LHCN-M2 (cell line): ENCODE data around the gene WNT6. TPM values are rescaled to one million over a fixed set of nuclear protein-coding genes. Genes with fewer than 3 reads are reported as not detected.

Source experiments
- DNase-seq: peaks from one replicate; pipeline ENCODE4 v3.0.0-alpha.2; 2012; ENCODE audit warnings: low read depth
- total RNA-seq: library from RNA; depleted of rRNA; stranded (reverse); fragments of >200 nt; gene quantifications from 2 replicates; pipeline ENCODE4 v1.2.3, GENCODE V29; 2014

The WNT6 gene
- total RNA-seq, 1 experiment from 2014 or later: 0.23 TPM

DNA sequence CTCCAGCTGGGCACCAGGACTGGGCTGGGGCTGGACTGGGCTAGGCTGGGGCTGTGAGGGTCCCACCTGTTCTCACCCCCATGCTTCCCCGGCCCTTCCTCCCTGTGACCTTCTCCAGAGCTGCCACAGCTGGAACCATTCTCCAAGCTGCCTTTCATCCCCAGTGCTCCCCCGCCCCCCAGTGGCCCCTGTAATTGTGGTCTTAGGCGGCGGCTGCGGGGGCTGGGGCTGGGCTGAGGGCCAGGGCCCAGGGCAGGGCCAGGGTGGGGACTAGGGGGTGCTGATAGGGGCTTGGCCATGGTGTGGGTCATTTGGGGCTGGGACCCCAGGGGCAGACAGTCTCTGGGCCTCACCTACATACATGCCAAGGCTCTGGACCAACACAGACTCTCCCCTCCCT, 18.3 kb downstream of the WNT6 start:
- DNase-seq: no peak

DNA sequence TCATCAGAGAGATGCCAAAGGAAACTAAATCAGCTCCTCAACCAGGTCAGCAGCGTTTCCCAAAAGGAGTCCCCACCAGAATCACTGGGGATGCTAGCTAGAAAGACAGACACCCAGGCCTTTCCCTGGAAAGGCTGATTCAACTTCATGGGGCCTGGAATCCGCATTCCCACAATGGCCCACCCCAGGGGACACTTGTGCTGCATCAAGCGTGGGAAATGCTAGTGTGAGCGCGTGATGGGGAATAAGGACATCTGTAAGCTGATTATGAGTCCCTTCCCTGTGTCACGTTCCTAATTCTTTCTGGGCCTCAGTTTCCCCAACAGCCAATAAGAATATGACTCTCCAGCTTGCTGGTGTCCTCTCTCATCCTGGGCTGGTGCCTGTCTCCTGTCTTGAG, 18.9 kb downstream of the WNT6 start:
- DNase-seq: no peak

DNA sequence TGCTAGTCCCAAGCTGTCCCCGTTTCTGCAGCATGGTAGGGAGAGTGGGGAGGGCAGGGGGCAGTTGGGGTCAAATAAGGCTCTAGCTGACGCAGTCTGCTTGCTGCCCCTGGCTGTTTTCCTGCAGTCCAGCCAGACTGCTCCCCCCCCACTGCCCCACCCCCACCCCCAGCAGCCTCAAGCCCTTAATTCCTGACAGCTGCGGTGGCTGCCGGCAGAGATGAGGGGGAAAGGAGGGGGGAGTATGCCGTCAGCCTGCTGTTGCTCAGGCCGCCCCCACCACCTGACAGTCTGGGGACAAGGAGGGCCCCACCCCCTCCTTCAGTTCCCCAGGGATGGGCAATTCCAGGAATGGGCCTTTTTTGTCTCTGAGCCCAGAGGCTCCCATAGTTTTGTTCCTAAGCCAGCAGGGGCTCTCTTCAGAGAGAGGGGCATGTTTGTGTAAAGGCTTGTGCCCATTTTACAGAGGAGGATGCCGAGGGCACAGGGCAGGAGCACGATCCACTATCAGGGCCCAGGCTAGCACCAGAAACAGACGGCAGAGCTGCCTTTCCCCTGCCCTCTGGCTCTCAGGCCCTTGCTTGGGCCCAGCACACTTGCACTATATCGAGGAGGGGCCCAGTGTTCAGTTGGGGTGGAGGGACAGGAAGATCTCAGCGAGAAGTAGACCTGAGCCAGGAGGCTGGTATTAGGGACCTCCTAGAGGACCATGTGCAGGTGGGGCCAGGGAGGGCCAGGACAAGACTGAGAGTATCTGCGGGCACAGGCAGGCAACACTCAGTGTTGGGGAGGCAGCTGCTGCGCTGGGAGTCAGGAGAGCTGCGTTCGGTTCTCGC, 19.5 kb downstream of the WNT6 start:
- peak; percentile 45 for DNase-seq

DNA sequence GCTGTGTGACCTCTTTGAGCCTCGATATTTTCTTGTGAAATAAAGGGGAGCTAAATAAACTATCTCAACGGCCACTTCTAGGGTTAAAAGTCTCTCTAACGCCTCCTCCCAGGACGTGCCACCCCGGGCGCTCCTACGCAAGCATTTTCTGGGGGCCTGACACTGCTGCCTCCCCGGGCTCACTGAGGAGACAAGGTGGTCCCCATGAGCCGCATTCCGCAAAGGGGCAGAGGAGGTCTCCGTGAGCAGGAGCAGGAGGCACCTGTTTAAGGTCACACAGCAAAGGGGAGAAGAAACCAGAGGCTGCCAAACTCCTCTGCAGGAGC, 20.1 kb downstream of the WNT6 start:
- DNase-seq: no peak

DNA sequence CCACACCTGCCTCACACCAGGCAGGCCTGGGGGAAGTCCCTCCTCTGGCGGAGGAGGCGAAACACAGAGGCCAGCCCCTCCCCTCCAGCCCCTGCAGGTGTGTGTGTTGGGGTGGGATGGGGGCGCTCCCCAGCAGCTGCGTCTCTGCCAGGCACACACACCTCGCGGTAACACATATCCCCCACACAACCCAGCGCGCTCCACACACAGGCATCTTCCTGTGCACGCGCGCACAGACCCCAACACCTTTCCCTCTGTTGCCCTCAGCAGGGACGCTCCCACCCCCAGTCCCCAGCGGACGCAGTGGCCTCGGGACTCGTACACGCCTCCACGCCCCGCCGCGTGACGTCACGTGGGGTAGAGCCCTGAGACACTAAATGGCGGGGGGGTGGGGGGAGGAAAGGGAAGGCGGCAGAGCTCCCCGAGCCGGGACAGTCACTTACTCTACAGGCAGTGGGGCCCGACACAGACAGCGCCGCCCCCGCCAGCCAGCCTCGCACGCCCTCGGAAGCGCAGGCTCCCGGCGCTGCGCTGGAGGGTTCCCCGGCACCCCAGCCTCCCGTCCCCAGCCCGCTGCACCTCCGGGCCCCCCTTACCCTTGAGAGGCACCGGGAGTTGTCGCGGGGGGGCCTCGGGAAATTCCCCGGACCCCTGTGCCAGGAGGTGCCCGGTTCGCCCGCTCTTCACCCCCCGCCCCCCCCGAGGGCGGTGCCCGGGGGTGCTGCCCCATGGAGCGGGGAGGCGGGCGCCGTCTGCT, 20.7 kb downstream of the WNT6 start, which contains the start of gene WNT10A:
TSS of gene WNT10A (plus strand) at position 751 of the 757 bp plus-strand sequence. CDS start 144 bp downstream, outside the sequence.
- no peak for DNase-seq

DNA sequence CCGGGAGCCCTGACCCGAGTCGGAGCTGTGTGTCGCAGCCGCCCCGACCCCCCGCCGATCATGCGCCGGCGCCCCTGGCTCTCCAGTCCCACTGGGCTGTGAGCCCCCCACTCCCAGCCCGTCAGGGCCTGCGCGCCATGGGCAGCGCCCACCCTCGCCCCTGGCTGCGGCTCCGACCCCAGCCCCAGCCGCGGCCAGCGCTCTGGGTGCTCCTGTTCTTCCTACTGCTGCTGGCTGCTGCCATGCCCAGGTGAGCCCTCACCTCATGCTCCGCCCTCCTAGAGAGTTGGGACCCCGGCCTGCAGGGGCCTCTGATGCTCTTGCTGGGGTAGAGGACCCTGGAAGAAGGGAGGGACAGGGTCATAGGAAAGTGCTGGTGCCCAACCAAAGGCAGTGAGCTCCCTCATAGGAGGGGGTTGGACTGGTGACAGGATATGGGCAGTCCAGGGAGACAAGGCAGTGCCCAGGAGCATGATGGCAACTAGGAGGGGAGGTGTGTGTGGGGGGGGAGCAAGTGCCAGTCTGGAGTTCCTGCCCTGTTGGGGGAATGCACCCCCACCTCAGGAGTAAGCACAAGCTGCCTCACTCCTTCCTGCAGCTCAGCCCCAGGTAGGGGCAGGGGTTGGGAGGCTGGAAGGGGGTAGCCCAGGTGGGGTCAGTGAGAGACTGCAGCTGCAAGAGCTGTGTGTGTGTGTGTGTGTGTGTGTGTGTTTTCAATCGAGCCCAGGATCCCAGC, 21.4 kb downstream of the WNT6 start:
- DNase-seq: no peak

DNA sequence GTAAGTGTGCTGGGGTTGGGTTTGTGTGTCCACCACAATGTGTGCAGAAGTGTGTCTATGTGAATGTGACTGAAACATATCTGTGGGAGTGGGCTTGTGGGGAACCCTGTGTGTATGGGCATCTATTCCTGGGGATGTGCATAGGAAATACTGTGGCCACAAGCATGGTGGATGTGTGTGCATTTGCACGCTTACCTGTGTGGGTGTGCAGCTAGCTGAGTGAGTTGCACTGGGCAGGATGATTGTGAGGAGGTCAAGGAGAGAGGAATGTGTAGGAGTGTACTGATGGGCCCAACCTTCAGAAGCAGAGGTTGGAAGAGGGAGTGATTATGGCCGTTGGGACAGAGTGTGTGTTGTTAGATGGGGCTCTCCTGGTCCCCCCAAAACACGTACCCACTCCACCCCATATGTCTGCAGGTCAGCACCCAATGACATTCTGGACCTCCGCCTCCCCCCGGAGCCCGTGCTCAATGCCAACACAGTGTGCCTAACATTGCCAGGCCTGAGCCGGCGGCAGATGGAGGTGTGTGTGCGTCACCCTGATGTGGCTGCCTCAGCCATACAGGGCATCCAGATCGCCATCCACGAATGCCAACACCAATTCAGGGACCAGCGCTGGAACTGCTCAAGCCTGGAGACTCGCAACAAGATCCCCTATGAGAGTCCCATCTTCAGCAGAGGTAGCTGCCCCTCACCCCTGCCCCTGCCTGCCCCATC, 22.3 kb downstream of the WNT6 start:
- DNase-seq: no peak

DNA sequence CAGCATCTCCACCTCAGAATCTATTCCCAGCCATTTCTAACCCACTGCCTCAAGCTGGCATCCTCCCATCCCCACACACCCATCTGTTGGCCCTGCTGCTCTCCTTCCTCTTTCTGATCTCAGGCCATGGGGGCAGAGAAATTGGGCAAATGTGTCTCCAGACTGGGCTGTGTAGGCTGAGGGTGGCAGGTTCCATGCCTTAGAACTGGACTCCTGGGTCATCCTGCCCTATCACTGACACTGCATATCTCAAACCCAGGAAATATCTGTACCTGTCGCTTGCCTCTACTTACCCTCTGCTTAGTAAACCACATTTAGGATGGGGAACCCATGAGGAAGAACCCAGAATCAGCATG, 22.8 kb downstream of the WNT6 start:
- DNase-seq: no peak

DNA sequence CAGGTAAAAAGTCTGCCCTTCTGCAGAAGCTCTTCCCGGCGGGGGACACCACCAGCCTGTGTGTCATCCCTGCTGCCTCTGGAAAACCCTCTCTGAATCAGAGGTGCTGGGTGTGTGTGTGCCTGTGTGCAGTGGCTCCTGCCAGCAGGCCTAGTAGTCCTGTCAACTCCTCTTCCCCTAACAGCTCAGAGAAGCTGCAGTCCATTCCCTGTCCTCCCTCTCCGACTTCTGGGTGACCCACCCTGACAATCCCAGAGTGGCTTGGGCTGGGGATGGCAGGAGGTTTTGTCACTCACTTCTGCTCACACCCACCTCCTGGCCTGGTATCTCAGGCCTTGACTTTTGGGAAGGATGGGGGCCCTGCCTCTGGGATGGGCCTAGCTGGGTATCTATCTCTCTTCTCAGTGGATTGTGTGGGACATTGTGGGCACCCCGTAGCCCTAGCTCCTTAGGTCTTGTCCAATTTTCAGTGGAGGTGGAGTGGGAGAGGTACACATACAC, 23.3 kb downstream of the WNT6 start:
- no peak for DNase-seq

DNA sequence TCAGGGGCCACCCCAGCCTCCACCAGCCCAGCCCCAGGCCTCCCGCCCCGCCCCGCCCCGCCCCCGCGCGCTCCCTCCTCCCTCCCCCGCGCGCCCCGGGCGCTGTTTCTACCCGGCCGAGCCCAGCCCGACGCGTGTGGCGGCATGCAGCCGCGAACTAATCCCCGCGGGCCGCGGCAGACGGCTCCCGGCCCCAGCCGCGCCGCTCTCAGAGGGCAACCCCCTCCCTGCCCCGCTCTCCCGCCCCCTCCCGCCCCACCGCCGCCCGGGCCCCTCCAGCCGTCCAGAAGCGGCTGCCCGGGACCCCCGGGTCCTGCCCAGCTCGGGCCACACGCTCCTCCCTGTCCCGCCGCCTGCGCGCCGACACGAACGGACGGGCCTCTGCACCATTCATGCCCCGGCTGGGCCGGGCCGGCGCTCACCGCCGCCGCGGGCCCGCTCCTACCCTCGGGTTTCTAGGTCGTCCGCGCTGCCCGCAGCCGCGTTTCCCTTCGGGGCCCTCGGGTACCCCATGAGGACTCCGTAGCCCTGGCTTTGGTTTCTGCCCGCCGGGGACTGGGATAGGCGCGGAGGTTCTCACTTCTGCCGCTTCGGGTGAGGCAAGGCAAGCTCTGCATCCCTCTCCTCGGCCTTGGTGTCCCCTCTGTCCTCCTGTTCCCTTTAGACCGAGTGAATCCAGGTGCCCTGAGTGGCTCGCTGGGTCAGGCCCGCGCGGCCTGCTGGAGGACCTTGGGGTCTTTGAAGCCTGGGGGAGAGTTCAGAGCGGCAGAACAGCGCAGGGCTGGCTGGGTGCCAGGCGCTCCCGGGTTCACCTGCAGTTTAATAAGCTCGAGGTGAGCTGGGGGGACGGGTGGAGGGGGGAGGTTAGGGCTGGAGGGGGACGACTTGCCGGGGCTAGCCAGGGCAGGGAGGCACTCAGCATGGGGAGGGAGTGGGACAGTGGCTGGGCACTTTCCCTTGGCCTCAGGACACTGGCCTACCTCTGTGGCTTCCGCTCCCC, 24.2 kb downstream of the WNT6 start:
- no peak for DNase-seq

DNA sequence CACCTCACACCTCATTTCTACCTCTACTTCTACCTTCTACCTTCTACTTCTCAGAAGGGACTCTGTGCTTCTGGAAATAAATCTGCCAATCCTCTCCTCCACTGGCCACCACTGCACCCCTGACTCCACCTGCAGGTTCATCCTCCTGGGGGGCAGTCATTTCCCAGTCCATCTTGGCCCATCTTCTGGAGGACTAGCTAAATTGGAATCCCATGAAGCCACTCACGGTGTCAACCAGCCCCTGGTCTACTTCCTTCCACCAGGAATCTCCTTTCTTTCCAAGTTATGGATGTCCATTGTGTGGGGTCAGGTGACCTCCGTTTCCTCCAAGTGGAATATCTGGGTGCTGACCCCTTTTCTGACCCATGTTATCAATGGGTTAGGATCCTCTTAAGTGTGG, 24.9 kb downstream of the WNT6 start:
- no peak for DNase-seq

DNA sequence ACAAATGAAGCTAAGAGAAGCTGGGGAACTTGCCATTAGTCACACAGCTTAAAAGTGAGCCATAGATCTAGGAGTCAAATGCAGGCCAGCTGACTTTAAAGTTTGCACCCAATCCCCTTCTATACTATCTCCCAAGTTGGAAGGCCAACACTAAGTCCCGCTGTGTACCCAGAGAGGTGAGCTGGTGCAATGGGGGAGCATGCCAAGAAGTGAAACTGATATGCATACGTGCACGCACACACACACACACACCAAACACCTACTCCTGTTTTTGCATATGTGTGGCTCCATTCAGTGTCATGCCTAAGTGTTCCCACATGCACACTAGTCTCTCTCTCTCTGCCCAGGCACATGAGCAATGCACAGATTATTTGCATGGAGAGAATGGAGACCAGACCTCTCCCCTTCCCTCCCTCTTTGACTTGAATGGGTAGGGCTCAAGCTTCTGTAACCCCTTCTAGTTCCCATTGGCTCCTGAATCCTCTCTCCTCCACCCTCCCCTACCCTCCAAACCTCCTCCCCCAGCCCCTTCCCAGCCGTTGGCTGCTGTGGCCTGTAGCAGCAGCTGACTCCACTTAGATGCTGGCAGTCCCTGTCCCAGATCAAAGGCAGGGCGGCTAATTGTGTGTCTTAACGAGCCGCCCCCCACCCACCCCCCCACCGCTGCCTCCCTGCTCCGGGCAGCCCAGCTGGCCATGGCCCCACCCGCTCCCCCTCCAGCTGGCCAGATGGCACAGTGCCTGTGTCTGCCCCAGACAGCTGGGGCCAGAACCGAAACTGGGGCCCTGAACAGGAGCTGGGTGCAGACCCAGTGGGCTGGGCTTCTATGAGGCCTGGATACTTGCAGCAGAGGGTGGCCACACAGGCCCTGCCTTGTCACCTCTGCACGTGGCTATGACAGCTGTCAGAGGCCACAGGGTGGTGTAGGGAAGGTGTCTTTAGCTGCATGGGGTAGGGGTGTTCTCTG, 26.7 kb downstream of the WNT6 start:
- DNase-seq: peak; percentile 11

DNA sequence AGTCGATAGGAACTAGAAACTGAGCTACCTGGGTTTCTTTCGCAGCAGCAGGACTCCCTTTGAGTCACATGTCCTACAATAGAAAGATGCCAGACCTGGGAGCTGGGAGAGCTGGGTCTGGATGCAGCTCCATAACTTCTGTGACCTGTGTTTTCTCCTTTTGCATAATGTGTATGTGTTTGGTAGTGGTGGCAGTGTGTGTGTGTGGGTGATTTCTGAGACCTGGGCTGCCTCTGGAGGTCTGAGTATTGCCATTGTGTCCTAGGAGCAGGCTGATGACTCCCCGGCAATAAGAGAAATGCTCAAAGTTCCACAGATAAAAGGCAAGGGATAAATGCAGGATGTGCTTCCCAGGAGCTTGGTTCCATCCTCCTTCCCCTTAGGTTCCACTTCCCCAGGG, 27.5 kb downstream of the WNT6 start:
- no peak for DNase-seq

DNA sequence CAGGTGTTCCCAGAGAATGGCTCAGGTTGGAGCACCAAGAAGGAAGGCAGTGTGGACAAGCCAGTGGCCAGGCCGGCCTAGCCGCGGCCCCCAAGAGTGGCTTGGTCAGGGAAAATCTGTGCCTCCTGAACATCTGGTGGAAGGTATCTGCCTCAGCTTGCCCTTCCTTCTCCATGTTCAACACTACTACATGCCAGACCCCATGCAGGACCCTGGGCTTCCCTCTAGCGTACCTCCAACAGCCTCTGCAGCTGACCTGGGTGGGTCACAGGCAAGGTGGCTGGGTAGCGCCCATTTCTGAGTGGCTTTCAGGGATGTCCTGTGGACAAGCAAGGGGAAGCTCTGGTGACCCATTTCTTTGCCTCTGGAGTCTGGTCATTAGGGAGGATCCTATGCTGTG, 28.7 kb downstream of the WNT6 start:
- DNase-seq: no peak

DNA sequence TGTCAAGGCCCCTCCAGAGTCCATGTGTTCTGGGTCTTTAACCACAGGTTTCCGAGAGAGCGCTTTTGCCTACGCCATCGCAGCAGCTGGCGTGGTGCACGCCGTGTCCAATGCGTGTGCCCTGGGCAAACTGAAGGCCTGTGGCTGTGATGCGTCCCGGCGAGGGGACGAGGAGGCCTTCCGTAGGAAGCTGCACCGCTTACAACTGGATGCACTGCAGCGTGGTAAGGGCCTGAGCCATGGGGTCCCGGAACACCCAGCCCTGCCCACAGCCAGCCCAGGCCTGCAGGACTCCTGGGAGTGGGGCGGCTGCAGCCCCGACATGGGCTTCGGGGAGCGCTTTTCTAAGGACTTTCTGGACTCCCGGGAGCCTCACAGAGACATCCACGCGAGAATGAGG, 30.3 kb downstream of the WNT6 start:
- DNase-seq: no peak

DNA sequence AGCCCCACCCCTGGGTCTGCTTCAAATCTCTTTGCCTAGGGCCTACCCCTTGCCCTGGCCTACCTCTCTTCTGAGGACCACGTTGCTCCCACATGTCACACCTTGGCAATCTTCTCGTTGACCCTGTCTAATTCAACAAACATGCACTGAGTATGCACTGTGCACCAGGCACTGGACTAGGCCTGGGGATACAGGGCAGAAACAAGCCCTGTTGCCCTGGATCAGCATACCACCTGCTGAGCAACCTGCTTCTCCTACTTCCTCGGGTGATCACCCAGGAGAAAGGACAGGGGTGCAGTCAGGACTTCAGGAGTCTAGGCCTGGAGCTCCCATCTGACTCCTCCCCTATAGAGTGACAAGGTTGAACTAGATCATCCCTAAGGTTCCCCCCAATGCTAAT, 30.8 kb downstream of the WNT6 start:
- no peak for DNase-seq

DNA sequence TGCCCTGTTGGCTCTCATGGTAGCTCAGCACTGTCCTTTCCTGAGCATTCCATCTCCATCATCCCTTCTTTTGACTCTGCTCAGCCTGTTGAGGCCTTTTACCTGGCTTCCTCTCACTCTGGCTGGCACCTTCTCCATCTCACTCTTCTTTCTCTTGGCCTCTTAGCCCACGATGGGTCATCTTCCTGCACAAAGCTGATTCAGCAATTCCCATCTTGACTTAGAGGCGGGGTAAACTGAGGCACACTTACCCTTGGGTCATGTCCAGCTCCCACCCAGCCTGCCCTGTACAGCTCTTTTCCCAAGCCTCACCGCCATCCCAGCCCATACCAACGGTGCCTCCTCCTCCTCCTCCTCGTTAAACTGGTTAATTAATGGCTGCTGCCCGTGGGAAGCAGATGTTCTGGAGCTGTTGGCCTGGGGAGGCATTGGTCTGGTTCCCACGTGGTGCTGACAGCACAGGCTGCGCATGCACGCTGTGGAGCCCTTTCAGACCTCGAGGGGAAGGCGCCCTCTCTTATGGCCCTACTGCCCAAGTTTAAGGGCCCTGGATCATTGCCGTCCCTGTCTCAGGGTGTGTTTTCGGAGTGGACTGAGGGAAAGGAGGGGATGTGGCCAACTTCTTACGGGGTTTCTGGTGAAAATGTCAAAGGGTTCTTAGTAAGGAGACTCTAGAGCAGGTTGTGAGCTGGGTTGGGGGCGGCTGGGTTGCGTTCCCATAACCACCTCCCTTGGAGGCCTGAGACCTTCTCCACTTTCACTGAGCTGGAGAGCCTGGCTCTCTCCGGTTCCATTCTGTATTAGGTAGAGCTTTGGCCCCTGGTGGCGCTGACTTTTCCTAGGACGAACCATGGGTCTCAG, 31.9 kb downstream of the WNT6 start:
- DNase-seq: no peak

DNA sequence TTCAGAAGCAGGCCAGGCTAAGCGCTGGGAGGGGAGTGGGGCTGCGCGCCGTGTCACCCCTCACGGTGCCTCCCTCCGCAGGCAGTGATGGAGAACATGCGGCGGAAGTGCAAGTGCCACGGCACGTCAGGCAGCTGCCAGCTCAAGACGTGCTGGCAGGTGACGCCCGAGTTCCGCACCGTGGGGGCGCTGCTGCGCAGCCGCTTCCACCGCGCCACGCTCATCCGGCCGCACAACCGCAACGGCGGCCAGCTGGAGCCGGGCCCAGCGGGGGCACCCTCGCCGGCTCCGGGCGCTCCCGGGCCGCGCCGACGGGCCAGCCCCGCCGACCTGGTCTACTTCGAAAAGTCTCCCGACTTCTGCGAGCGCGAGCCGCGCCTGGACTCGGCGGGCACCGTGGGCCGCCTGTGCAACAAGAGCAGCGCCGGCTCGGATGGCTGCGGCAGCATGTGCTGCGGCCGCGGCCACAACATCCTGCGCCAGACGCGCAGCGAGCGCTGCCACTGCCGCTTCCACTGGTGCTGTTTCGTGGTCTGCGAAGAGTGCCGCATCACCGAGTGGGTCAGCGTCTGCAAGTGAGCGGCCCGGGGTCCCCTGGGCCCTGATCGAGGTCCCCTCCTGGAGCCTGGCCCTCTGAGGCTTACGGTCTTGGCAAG, 33.2 kb downstream of the WNT6 start:
- peak; percentile 19 for DNase-seq
